ENCODE data around the gene SH3BGRL2. TPM values are rescaled to one million over a fixed set of nuclear protein-coding genes. Genes with fewer than 3 reads are reported as not detected.

Gene SH3BGRL2
- total RNA-seq, 6 experiments from 2014 or later, result 0.14 to 0.43 (median 0.23) TPM

GRCh38 chr6:79731471-79731870 lies 100.3 kb downstream of the SH3BGRL2 start:
- peaks cover 3% of the 10 kb centered on the region for H3K27me3 Mint-ChIP-seq (ENCODE audit: insufficient read depth)
- no peak overlapping the region for H3K27ac Mint-ChIP-seq
- DNase-seq, result no peak

GRCh38 chr6:79733388-79733787 lies 102.3 kb downstream of the SH3BGRL2 start:
- H3K9me3 Mint-ChIP-seq, result no peaks in the 10 kb centered on the region
- no peak overlapping the region for H3K4me3 Mint-ChIP-seq
- H3K36me3 Mint-ChIP-seq (ENCODE audit: low read depth), result no peaks in the 10 kb centered on the region
- H3K4me1 Mint-ChIP-seq (ENCODE audit: low read depth), result no peaks in the 10 kb centered on the region; the same call in 1 of the 2 replicates
- TF ChIP-seq, protein P1, sequence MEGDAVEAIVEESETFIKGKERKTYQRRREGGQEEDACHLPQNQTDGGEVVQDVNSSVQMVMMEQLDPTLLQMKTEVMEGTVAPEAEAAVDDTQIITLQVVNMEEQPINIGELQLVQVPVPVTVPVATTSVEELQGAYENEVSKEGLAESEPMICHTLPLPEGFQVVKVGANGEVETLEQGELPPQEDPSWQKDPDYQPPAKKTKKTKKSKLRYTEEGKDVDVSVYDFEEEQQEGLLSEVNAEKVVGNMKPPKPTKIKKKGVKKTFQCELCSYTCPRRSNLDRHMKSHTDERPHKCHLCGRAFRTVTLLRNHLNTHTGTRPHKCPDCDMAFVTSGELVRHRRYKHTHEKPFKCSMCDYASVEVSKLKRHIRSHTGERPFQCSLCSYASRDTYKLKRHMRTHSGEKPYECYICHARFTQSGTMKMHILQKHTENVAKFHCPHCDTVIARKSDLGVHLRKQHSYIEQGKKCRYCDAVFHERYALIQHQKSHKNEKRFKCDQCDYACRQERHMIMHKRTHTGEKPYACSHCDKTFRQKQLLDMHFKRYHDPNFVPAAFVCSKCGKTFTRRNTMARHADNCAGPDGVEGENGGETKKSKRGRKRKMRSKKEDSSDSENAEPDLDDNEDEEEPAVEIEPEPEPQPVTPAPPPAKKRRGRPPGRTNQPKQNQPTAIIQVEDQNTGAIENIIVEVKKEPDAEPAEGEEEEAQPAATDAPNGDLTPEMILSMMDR (IDR thresholded peaks at IDR 0.05), result no peak
- peaks cover 3% of the 10 kb centered on the region for H3K27me3 Mint-ChIP-seq (ENCODE audit: insufficient read depth)
- H3K27ac Mint-ChIP-seq, result no peak overlapping the region
- no peak for DNase-seq

More at GRCh38 chr6:79731471-79731870, 100.3 kb downstream of the SH3BGRL2 start:
- Mint-ChIP-seq H3K36me3 (ENCODE audit: low read depth) (no peaks in the 10 kb centered on the region), H3K4me3 (no peak overlapping the region), H3K9me3 (no peaks in the 10 kb centered on the region), H3K4me1 (ENCODE audit: low read depth) (no peaks in the 10 kb centered on the region; the same call in 1 of the 2 replicates)
- TF ChIP-seq, protein P1 (IDR thresholded peaks at IDR 0.05), result no peak

- TF ChIP-seq, protein P1 (IDR thresholded peaks at IDR 0.05), result no peak
- Mint-ChIP-seq H3K4me3 (no peak overlapping the region), H3K27ac (no peak overlapping the region), H3K4me1 (ENCODE audit: low read depth) (no peaks in the 10 kb centered on the region; the same call in 1 of the 2 replicates), H3K36me3 (ENCODE audit: low read depth) (no peaks in the 10 kb centered on the region), H3K27me3 (ENCODE audit: insufficient read depth) (peaks cover 3% of the 10 kb centered on the region), H3K9me3 (no peaks in the 10 kb centered on the region)
- DNase-seq, result no peak
Measured at GRCh38 chr6:79734374-79734773, 103.2 kb downstream of the SH3BGRL2 start.

- DNase-seq, result no peak
- H3K4me1 Mint-ChIP-seq (ENCODE audit: low read depth), result no peaks in the 10 kb centered on the region; the same call in 1 of the 2 replicates
- TF ChIP-seq, protein P1 (IDR thresholded peaks at IDR 0.05), result no peak
- no peak overlapping the region for H3K27ac Mint-ChIP-seq
- H3K27me3 Mint-ChIP-seq (ENCODE audit: insufficient read depth), result peaks cover 3% of the 10 kb centered on the region
- H3K36me3 Mint-ChIP-seq (ENCODE audit: low read depth), result no peaks in the 10 kb centered on the region
- H3K4me3 Mint-ChIP-seq, result no peak overlapping the region; the same call in 1 of the 2 replicates
- H3K9me3 Mint-ChIP-seq, result no peaks in the 10 kb centered on the region
Measured at GRCh38 chr6:79735183-79735582, 104.1 kb downstream of the SH3BGRL2 start.

DNA sequence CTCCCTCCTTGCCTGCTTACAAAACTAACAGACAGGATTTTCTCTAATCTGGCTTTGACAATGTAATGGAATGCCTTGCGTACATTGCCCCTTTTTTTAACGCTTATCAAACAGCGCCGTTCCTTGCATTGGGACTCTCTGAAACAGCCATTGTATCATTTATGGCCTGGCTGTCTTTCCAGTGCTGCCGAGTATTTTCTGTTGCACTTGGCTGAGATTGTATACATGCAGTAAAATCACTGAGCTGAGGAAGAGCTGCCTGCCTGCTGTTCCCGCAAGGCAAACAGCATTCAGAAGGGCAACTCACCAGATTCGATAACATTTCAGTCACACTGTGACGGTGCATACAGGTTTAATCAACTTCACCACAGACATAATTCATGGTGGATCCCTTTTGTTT lies 106.0 kb downstream of the SH3BGRL2 start:
- Mint-ChIP-seq H3K4me1 (ENCODE audit: low read depth) (no peaks in the 10 kb centered on the region; the same call in 1 of the 2 replicates), H3K4me3 (peak overlapping the region; percentile 50; the same call in 1 of the 2 replicates), H3K27ac (no peak overlapping the region), H3K9me3 (no peaks in the 10 kb centered on the region), H3K27me3 (ENCODE audit: insufficient read depth) (no peaks in the 10 kb centered on the region), H3K36me3 (ENCODE audit: low read depth) (no peaks in the 10 kb centered on the region)
- DNase-seq, result no peak
- TF ChIP-seq, protein P1 (IDR thresholded peaks at IDR 0.05), result no peak
